ENCODE data around the gene FAM200C.
"Not testable (repeated sequence)": the region's sequence is repeated elsewhere in the genome, so short reads cannot be mapped to it uniquely, and the experiment has no call there.

Gene FAM200C

GRCh38 chr5:160438316-160439204, 38.7 kb upstream of the FAM200C start:
- no peaks in the 10 kb centered on the region for H3K27me3 ChIP-seq (ENCODE audit: control insufficient read depth in 2 of 2, insufficient read depth in 2 of 2, low read length in 2 of 2)
- peaks cover 5 to 8% of the 10 kb centered on the region in 2 donors for H3K4me1 ChIP-seq (ENCODE audit: control insufficient read depth in 2 of 2, insufficient read depth in 2 of 2, low read length in 2 of 2)
- H3K27ac ChIP-seq (ENCODE audit: low read depth in 2 of 2, low read length in 2 of 2), result peak overlapping the region; percentile 23 to 35
- peak overlapping the region; percentile 69 to 80 for H3K4me3 ChIP-seq (ENCODE audit: low read length in 2 of 2)
- peak overlapping the region; percentile 56 to 65 for H3K9ac ChIP-seq (ENCODE audit: low read depth in 1 of 2, low read length in 2 of 2)
- no peaks in the 10 kb centered on the region for H3K36me3 ChIP-seq (ENCODE audit: control insufficient read depth in 2 of 2, insufficient read depth in 2 of 2, low read length in 2 of 2)
- H3K9me3 ChIP-seq (ENCODE audit: control insufficient read depth in 2 of 2, low read length in 2 of 2), result no peaks in the 10 kb centered on the region

GRCh38 chr5:160437271-160437670, 37.4 kb upstream of the FAM200C start:
- Histone ChIP-seq H3K4me3 (ENCODE audit: low read length in 2 of 2) (no peak overlapping the region), H3K9me3 (ENCODE audit: control insufficient read depth in 2 of 2, low read length in 2 of 2) (no peaks in the 10 kb centered on the region), H3K27me3 (ENCODE audit: control insufficient read depth in 2 of 2, insufficient read depth in 2 of 2, low read length in 2 of 2) (no peaks in the 10 kb centered on the region), H3K27ac (ENCODE audit: low read depth in 2 of 2, low read length in 2 of 2) (no peak overlapping the region), H3K36me3 (ENCODE audit: control insufficient read depth in 2 of 2, insufficient read depth in 2 of 2, low read length in 2 of 2) (no peaks in the 10 kb centered on the region), H3K9ac (ENCODE audit: low read depth in 1 of 2, low read length in 2 of 2) (no peak overlapping the region), H3K4me1 (ENCODE audit: control insufficient read depth in 2 of 2, insufficient read depth in 2 of 2, low read length in 2 of 2) (peaks cover 5 to 8% of the 10 kb centered on the region in 2 donors)

- H3K9ac ChIP-seq (ENCODE audit: low read depth in 1 of 2, low read length in 2 of 2); H3K4me3 ChIP-seq (ENCODE audit: low read length in 2 of 2); H3K9me3 ChIP-seq (ENCODE audit: control insufficient read depth in 2 of 2, low read length in 2 of 2); H3K27me3 ChIP-seq (ENCODE audit: control insufficient read depth in 2 of 2, insufficient read depth in 2 of 2, low read length in 2 of 2); H3K36me3 ChIP-seq (ENCODE audit: control insufficient read depth in 2 of 2, insufficient read depth in 2 of 2, low read length in 2 of 2); H3K4me1 ChIP-seq (ENCODE audit: control insufficient read depth in 2 of 2, insufficient read depth in 2 of 2, low read length in 2 of 2); H3K27ac ChIP-seq (ENCODE audit: low read depth in 2 of 2, low read length in 2 of 2): not testable (repeated sequence)
Measured at GRCh38 chr5:160436661-160437060, 36.8 kb upstream of the FAM200C start.

GRCh38 chr5:160436017-160436416, 36.2 kb upstream of the FAM200C start:
- Histone ChIP-seq H3K27ac (ENCODE audit: low read depth in 2 of 2, low read length in 2 of 2) (no peak overlapping the region), H3K9me3 (ENCODE audit: control insufficient read depth in 2 of 2, low read length in 2 of 2) (no peaks in the 10 kb centered on the region), H3K4me3 (ENCODE audit: low read length in 2 of 2) (no peak overlapping the region), H3K27me3 (ENCODE audit: control insufficient read depth in 2 of 2, insufficient read depth in 2 of 2, low read length in 2 of 2) (no peaks in the 10 kb centered on the region), H3K4me1 (ENCODE audit: control insufficient read depth in 2 of 2, insufficient read depth in 2 of 2, low read length in 2 of 2) (peaks cover 5 to 8% of the 10 kb centered on the region in 2 donors), H3K36me3 (ENCODE audit: control insufficient read depth in 2 of 2, insufficient read depth in 2 of 2, low read length in 2 of 2) (no peaks in the 10 kb centered on the region), H3K9ac (ENCODE audit: low read depth in 1 of 2, low read length in 2 of 2) (no peak overlapping the region)

GRCh38 chr5:160435532-160435931, 35.7 kb upstream of the FAM200C start:
- H3K4me1 ChIP-seq (ENCODE audit: control insufficient read depth in 2 of 2, insufficient read depth in 2 of 2, low read length in 2 of 2), result peaks cover 5 to 8% of the 10 kb centered on the region in 2 donors
- H3K4me3 ChIP-seq (ENCODE audit: low read length in 2 of 2), result no peak overlapping the region
- no peak overlapping the region for H3K27ac ChIP-seq (ENCODE audit: low read depth in 2 of 2, low read length in 2 of 2)
- no peaks in the 10 kb centered on the region for H3K36me3 ChIP-seq (ENCODE audit: control insufficient read depth in 2 of 2, insufficient read depth in 2 of 2, low read length in 2 of 2)
- H3K27me3 ChIP-seq (ENCODE audit: control insufficient read depth in 2 of 2, insufficient read depth in 2 of 2, low read length in 2 of 2), result no peaks in the 10 kb centered on the region
- no peak overlapping the region for H3K9ac ChIP-seq (ENCODE audit: low read depth in 1 of 2, low read length in 2 of 2)
- H3K9me3 ChIP-seq (ENCODE audit: control insufficient read depth in 2 of 2, low read length in 2 of 2), result no peaks in the 10 kb centered on the region

- Histone ChIP-seq H3K4me3 (ENCODE audit: low read length in 2 of 2) (no peak overlapping the region), H3K27ac (ENCODE audit: low read depth in 2 of 2, low read length in 2 of 2) (no peak overlapping the region), H3K4me1 (ENCODE audit: control insufficient read depth in 2 of 2, insufficient read depth in 2 of 2, low read length in 2 of 2) (peaks cover 5% of the 10 kb centered on the region in 2 donors), H3K9me3 (ENCODE audit: control insufficient read depth in 2 of 2, low read length in 2 of 2) (no peaks in the 10 kb centered on the region), H3K36me3 (ENCODE audit: control insufficient read depth in 2 of 2, insufficient read depth in 2 of 2, low read length in 2 of 2) (no peaks in the 10 kb centered on the region), H3K9ac (ENCODE audit: low read depth in 1 of 2, low read length in 2 of 2) (no peak overlapping the region), H3K27me3 (ENCODE audit: control insufficient read depth in 2 of 2, insufficient read depth in 2 of 2, low read length in 2 of 2) (no peaks in the 10 kb centered on the region)
Measured at GRCh38 chr5:160434022-160434531, 34.2 kb upstream of the FAM200C start.

GRCh38 chr5:160432787-160433186, 32.9 kb upstream of the FAM200C start:
- Histone ChIP-seq H3K4me1 (ENCODE audit: control insufficient read depth in 2 of 2, insufficient read depth in 2 of 2, low read length in 2 of 2) (no peaks in the 10 kb centered on the region), H3K36me3 (ENCODE audit: control insufficient read depth in 2 of 2, insufficient read depth in 2 of 2, low read length in 2 of 2) (no peaks in the 10 kb centered on the region), H3K9me3 (ENCODE audit: control insufficient read depth in 2 of 2, low read length in 2 of 2) (no peaks in the 10 kb centered on the region), H3K9ac (ENCODE audit: low read depth in 1 of 2, low read length in 2 of 2) (no peak overlapping the region), H3K27ac (ENCODE audit: low read depth in 2 of 2, low read length in 2 of 2) (no peak overlapping the region), H3K4me3 (ENCODE audit: low read length in 2 of 2) (no peak overlapping the region), H3K27me3 (ENCODE audit: control insufficient read depth in 2 of 2, insufficient read depth in 2 of 2, low read length in 2 of 2) (no peaks in the 10 kb centered on the region)

GRCh38 chr5:160432196-160432595, 32.3 kb upstream of the FAM200C start:
- no peak overlapping the region for H3K9ac ChIP-seq (ENCODE audit: low read depth in 1 of 2, low read length in 2 of 2)
- no peaks in the 10 kb centered on the region for H3K4me1 ChIP-seq (ENCODE audit: control insufficient read depth in 2 of 2, insufficient read depth in 2 of 2, low read length in 2 of 2)
- H3K27me3 ChIP-seq (ENCODE audit: control insufficient read depth in 2 of 2, insufficient read depth in 2 of 2, low read length in 2 of 2), result no peaks in the 10 kb centered on the region
- no peak overlapping the region for H3K27ac ChIP-seq (ENCODE audit: low read depth in 2 of 2, low read length in 2 of 2)
- H3K9me3 ChIP-seq (ENCODE audit: control insufficient read depth in 2 of 2, low read length in 2 of 2), result no peaks in the 10 kb centered on the region
- no peak overlapping the region for H3K4me3 ChIP-seq (ENCODE audit: low read length in 2 of 2)
- peaks cover 0 to 3% of the 10 kb centered on the region in 2 donors for H3K36me3 ChIP-seq (ENCODE audit: control insufficient read depth in 2 of 2, insufficient read depth in 2 of 2, low read length in 2 of 2)

GRCh38 chr5:160427607-160428006, 27.8 kb upstream of the FAM200C start:
- no peak overlapping the region for H3K4me3 ChIP-seq (ENCODE audit: low read length in 2 of 2)
- no peak overlapping the region for H3K27ac ChIP-seq (ENCODE audit: low read depth in 2 of 2, low read length in 2 of 2)
- no peaks in the 10 kb centered on the region for H3K4me1 ChIP-seq (ENCODE audit: control insufficient read depth in 2 of 2, insufficient read depth in 2 of 2, low read length in 2 of 2)
- H3K9me3 ChIP-seq (ENCODE audit: control insufficient read depth in 2 of 2, low read length in 2 of 2), result no peaks in the 10 kb centered on the region
- H3K27me3 ChIP-seq (ENCODE audit: control insufficient read depth in 2 of 2, insufficient read depth in 2 of 2, low read length in 2 of 2), result no peaks in the 10 kb centered on the region
- H3K36me3 ChIP-seq (ENCODE audit: control insufficient read depth in 2 of 2, insufficient read depth in 2 of 2, low read length in 2 of 2), result peaks cover 0 to 3% of the 10 kb centered on the region in 2 donors
- H3K9ac ChIP-seq (ENCODE audit: low read depth in 1 of 2, low read length in 2 of 2), result no peak overlapping the region

- no peaks in the 10 kb centered on the region for H3K27me3 ChIP-seq (ENCODE audit: control insufficient read depth in 2 of 2, insufficient read depth in 2 of 2, low read length in 2 of 2)
- H3K9ac ChIP-seq (ENCODE audit: low read depth in 1 of 2, low read length in 2 of 2), result no peak overlapping the region
- H3K27ac ChIP-seq (ENCODE audit: low read depth in 2 of 2, low read length in 2 of 2), result no peak overlapping the region
- no peak overlapping the region for H3K4me3 ChIP-seq (ENCODE audit: low read length in 2 of 2)
- H3K4me1 ChIP-seq (ENCODE audit: control insufficient read depth in 2 of 2, insufficient read depth in 2 of 2, low read length in 2 of 2), result peaks cover 5 to 6% of the 10 kb centered on the region in 2 donors
- no peaks in the 10 kb centered on the region for H3K9me3 ChIP-seq (ENCODE audit: control insufficient read depth in 2 of 2, low read length in 2 of 2)
- peaks cover 0 to 3% of the 10 kb centered on the region in 2 donors for H3K36me3 ChIP-seq (ENCODE audit: control insufficient read depth in 2 of 2, insufficient read depth in 2 of 2, low read length in 2 of 2)
Measured at GRCh38 chr5:160423099-160423498, 23.2 kb upstream of the FAM200C start.
